ENCODE measurements around the gene MRAS. TPM values are rescaled to one million over a fixed set of nuclear protein-coding genes. Genes with fewer than 3 reads are reported as not detected.

The MRAS gene
- total and polyA plus RNA-seq, 4 donors, result 12.6 to 28.7 (median 22.3) TPM

GRCh38 chr3:138429665-138430064, 81.3 kb downstream of the MRAS start:
- Histone ChIP-seq H3K27ac (ENCODE audit: low read depth in 1 of 2, low read length in 1 of 2) (no peak overlapping the region), H3K4me1 (ENCODE audit: control insufficient read depth in 5 of 5, insufficient read depth in 5 of 5, low read length in 5 of 5) (peaks cover 0 to 11% (median 4%) of the 10 kb centered on the region in 5 donors), H3K36me3 (ENCODE audit: control insufficient read depth in 4 of 4, insufficient read depth in 4 of 4, low read length in 4 of 4) (no peaks in the 10 kb centered on the region), H3K27me3 (ENCODE audit: control insufficient read depth in 3 of 3, insufficient read depth in 3 of 3, low read length in 2 of 3) (peaks cover 0 to 23% (median 18%) of the 10 kb centered on the region in 3 donors), H3K4me3 (no peak overlapping the region), H3K9me3 (ENCODE audit: control insufficient read depth in 4 of 4, insufficient read depth in 3 of 4, low read length in 3 of 4) (no peaks in the 10 kb centered on the region), H3K9ac (ENCODE audit: insufficient read depth in 1 of 2, low read length in 2 of 2) (no peak overlapping the region)
- WGBS, 2 donors, result 77 to 89% methylated on average over 3 of the region's 3 CpGs
- TF ChIP-seq CTCF (IDR thresholded peaks at IDR 0.05; ENCODE audit: control extremely low read depth, extremely low read depth), result no peak
- ATAC-seq (ENCODE audit: insufficient read depth, low FRiP score) (no peak), DNase-seq (no peak)

- no peak for DNase-seq
- Histone ChIP-seq H3K4me3 (no peak overlapping the region), H3K4me1 (ENCODE audit: control insufficient read depth in 5 of 5, insufficient read depth in 5 of 5, low read length in 5 of 5) (peaks cover 0 to 19% (median 9%) of the 10 kb centered on the region in 5 donors), H3K36me3 (ENCODE audit: control insufficient read depth in 4 of 4, insufficient read depth in 4 of 4, low read length in 4 of 4) (no peaks in the 10 kb centered on the region), H3K27me3 (ENCODE audit: control insufficient read depth in 3 of 3, insufficient read depth in 3 of 3, low read length in 2 of 3) (peaks cover 0 to 42% (median 37%) of the 10 kb centered on the region in 3 donors), H3K9ac (ENCODE audit: insufficient read depth in 1 of 2, low read length in 2 of 2) (no peak overlapping the region), H3K27ac (ENCODE audit: low read depth in 1 of 2, low read length in 1 of 2) (no peak overlapping the region), H3K9me3 (ENCODE audit: control insufficient read depth in 4 of 4, insufficient read depth in 3 of 4, low read length in 3 of 4) (no peaks in the 10 kb centered on the region)
- no peak for ATAC-seq (ENCODE audit: insufficient read depth, low FRiP score)
- TF ChIP-seq CTCF (IDR thresholded peaks at IDR 0.05; ENCODE audit: control extremely low read depth, extremely low read depth), result no peak
- 92 to 95% methylated on average over 4 of the region's 4 CpGs for WGBS, 2 donors
These were observed 84.3 kb downstream of the MRAS start for GRCh38 chr3:138432576-138433240.

DNA sequence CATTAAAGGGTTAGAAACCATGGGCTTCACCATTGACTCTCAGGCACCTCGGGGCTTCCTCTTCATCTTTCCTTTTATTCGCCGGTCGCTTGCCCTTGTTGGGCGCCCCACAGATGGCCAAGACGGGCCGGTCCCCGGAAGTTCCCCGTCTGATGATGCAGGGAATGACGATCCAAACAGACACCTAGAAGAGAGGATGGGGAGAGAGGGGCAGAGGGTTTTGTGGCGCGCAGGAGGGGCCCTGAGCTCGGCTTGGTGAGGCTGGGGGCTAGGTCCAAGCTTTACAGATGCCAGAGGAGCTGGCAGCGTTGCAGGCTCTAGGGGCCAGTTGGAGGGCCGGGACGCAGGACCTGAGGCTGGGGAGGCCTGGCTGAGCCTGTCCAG, 85.5 kb downstream of the MRAS start:
- peak overlapping the region in 1 of 2 donors; percentile 23 for H3K27ac ChIP-seq (ENCODE audit: low read depth in 1 of 2, low read length in 1 of 2)
- no peak for ATAC-seq (ENCODE audit: insufficient read depth, low FRiP score)
- no peak for TF ChIP-seq CTCF (IDR thresholded peaks at IDR 0.05; ENCODE audit: control extremely low read depth, extremely low read depth)
- H3K9ac ChIP-seq (ENCODE audit: insufficient read depth in 1 of 2, low read length in 2 of 2), result no peak overlapping the region
- no peaks in the 10 kb centered on the region for H3K9me3 ChIP-seq (ENCODE audit: control insufficient read depth in 4 of 4, insufficient read depth in 3 of 4, low read length in 3 of 4)
- peaks cover 0 to 21% (median 9%) of the 10 kb centered on the region in 5 donors for H3K4me1 ChIP-seq (ENCODE audit: control insufficient read depth in 5 of 5, insufficient read depth in 5 of 5, low read length in 5 of 5)
- DNase-seq, result no peak
- no peak overlapping the region for H3K4me3 ChIP-seq
- WGBS, 2 donors, result 34 to 45% methylated on average over 16 of the region's 16 CpGs
- no peaks in the 10 kb centered on the region for H3K36me3 ChIP-seq (ENCODE audit: control insufficient read depth in 4 of 4, insufficient read depth in 4 of 4, low read length in 4 of 4)
- H3K27me3 ChIP-seq (ENCODE audit: control insufficient read depth in 3 of 3, insufficient read depth in 3 of 3, low read length in 2 of 3), result peaks cover 0 to 42% (median 37%) of the 10 kb centered on the region in 3 donors
